ENCODE data around the gene SLC39A1.

GRCh38 chr1:153929981-153930948 is 33.1 kb downstream of the SLC39A1 start:
- TF ChIP-seq CTCF (IDR thresholded peaks at IDR 0.05) (no peak), POLR2A (IDR thresholded peaks at IDR 0.05) (no peak)

Data from lower leg skin (tissue), 3 donors.